ENCODE results near the gene SUCO. TPM values are rescaled to one million over a fixed set of nuclear protein-coding genes. Genes with fewer than 3 reads are reported as not detected.

Gene SUCO
- total and polyA plus RNA-seq, 2 of the 4 experiments (the other 2 are of a cell fraction), result 11.4 to 21.5 TPM

- Histone ChIP-seq H2AK5ac (ENCODE audit: low read depth, low read length) (no peak overlapping the region), H3K9me1 (ENCODE audit: insufficient read depth, low read length) (no peaks in the 10 kb centered on the region), H3K56ac (ENCODE audit: extremely low read depth, insufficient read depth, low read length) (peak overlapping the region; percentile 54; the same call in 1 of the 2 replicates), H4K5ac (ENCODE audit: low read depth, low read length) (peak overlapping the region; percentile 96), H4K20me1 (ENCODE audit: insufficient read depth, low read length) (no peaks in the 10 kb centered on the region), H4K8ac (ENCODE audit: low read depth in 2 of 2, low read length in 2 of 2) (peak overlapping the region in 1 of 2 experiments; percentile 29; a peak in 2 of 4 replicates), H2BK120ac (ENCODE audit: low read depth, low read length) (peak overlapping the region; percentile 44), H2AFZ (replicated peaks; ENCODE audit: low read length, poor library complexity) (no peak overlapping the region), H2BK15ac (ENCODE audit: low read depth, low read length) (peak overlapping the region; percentile 49; the same call in 2 of the 3 replicates), H2AK9ac (replicated peaks; ENCODE audit: low read depth, low read length, poor library complexity) (no peak overlapping the region), H3K27me3 (ENCODE audit: control insufficient read depth, insufficient read depth, low read length) (no peaks in the 10 kb centered on the region), H3K36me3 (ENCODE audit: control insufficient read depth, insufficient read depth, low read length) (no peaks in the 10 kb centered on the region), H2BK5ac (ENCODE audit: low read depth, low read length, poor library complexity, severe bottlenecking) (peak overlapping the region; percentile 93), H3K18ac (ENCODE audit: low read depth, low read length) (peak overlapping the region; percentile 98), H3K9me3 (ENCODE audit: control insufficient read depth, insufficient read depth, low read length) (no peaks in the 10 kb centered on the region), H3K4ac (ENCODE audit: low read depth, low read length) (peak overlapping the region; percentile 54), H4K91ac (ENCODE audit: insufficient read depth, low read depth, low read length) (peak overlapping the region; percentile 30), H3K4me3 (ENCODE audit: insufficient read depth, low read depth, low read length) (no peak overlapping the region), H3K27ac (ENCODE audit: insufficient read depth, low read length) (peak overlapping the region; percentile 81), H3K4me2 (ENCODE audit: low read depth, low read length) (peak overlapping the region; percentile 81), H3K79me1 (ENCODE audit: low read depth in 1 of 2, low read length in 2 of 2) (peaks cover 6 to 9% of the 10 kb centered on the region in 2 experiments; a peak in 3 of 4 replicates), H3K4me1 (ENCODE audit: control insufficient read depth, insufficient read depth, low read length) (peaks cover 6% of the 10 kb centered on the region), H3K9ac (ENCODE audit: low read depth, low read length) (peak overlapping the region; percentile 40; the same call in 1 of the 2 replicates), H3K14ac (replicated peaks; ENCODE audit: low read depth, low read length) (peak overlapping the region; percentile 24; the same call in 1 of the 2 replicates), H2BK20ac (ENCODE audit: low read depth, low read length) (peak overlapping the region; percentile 58), H3K23ac (ENCODE audit: low read depth, low read length) (peak overlapping the region; percentile 48)
- no peak for TF ChIP-seq RFX5 (IDR thresholded peaks at IDR 0.05; ENCODE audit: low read depth, low read length)
- TF ChIP-seq, protein P1, sequence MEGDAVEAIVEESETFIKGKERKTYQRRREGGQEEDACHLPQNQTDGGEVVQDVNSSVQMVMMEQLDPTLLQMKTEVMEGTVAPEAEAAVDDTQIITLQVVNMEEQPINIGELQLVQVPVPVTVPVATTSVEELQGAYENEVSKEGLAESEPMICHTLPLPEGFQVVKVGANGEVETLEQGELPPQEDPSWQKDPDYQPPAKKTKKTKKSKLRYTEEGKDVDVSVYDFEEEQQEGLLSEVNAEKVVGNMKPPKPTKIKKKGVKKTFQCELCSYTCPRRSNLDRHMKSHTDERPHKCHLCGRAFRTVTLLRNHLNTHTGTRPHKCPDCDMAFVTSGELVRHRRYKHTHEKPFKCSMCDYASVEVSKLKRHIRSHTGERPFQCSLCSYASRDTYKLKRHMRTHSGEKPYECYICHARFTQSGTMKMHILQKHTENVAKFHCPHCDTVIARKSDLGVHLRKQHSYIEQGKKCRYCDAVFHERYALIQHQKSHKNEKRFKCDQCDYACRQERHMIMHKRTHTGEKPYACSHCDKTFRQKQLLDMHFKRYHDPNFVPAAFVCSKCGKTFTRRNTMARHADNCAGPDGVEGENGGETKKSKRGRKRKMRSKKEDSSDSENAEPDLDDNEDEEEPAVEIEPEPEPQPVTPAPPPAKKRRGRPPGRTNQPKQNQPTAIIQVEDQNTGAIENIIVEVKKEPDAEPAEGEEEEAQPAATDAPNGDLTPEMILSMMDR (conservative IDR thresholded peaks at IDR 0.05; ENCODE audit: low read depth, low read length), result no peak
- no peak for TF ChIP-seq BHLHE40 (IDR thresholded peaks at IDR 0.05; ENCODE audit: low read depth, low read length)
- TF ChIP-seq MAFK (IDR thresholded peaks at IDR 0.05; ENCODE audit: low read depth, low read length), result no peak
- no peak for TF ChIP-seq USF2 (IDR thresholded peaks at IDR 0.05; ENCODE audit: low read depth, low read length)
- TF ChIP-seq, protein P2, sequence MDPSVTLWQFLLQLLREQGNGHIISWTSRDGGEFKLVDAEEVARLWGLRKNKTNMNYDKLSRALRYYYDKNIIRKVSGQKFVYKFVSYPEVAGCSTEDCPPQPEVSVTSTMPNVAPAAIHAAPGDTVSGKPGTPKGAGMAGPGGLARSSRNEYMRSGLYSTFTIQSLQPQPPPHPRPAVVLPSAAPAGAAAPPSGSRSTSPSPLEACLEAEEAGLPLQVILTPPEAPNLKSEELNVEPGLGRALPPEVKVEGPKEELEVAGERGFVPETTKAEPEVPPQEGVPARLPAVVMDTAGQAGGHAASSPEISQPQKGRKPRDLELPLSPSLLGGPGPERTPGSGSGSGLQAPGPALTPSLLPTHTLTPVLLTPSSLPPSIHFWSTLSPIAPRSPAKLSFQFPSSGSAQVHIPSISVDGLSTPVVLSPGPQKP (IDR thresholded peaks at IDR 0.05; ENCODE audit: borderline replicate concordance, low read depth, low read length), result no peak
- no peak for TF ChIP-seq MAZ (IDR thresholded peaks at IDR 0.05; ENCODE audit: borderline replicate concordance, low read depth, low read length)
- no peak for TF ChIP-seq FOS (IDR thresholded peaks at IDR 0.05; ENCODE audit: low read depth, low read length)
- TF ChIP-seq NFE2L2 (IDR thresholded peaks at IDR 0.05; ENCODE audit: low read depth, low read length), result no peak
- TF ChIP-seq MXI1 (IDR thresholded peaks at IDR 0.05; ENCODE audit: borderline replicate concordance, low read depth, low read length), result no peak
- no peak for TF ChIP-seq POLR2A (IDR thresholded peaks at IDR 0.05; ENCODE audit: low read depth, low read length)
- no peak for TF ChIP-seq SMC3 (IDR thresholded peaks at IDR 0.05; ENCODE audit: low read depth, low read length)
- no peak for TF ChIP-seq CEBPB (IDR thresholded peaks at IDR 0.05; ENCODE audit: low read depth, low read length)
- no peak for TF ChIP-seq RAD21 (IDR thresholded peaks at IDR 0.05; ENCODE audit: low read length)
- no peak for TF ChIP-seq CHD1 (IDR thresholded peaks at IDR 0.05; ENCODE audit: low read depth, low read length)
- no peak for TF ChIP-seq RCOR1 (IDR thresholded peaks at IDR 0.05; ENCODE audit: insufficient replicate concordance, low read length)
- in situ Hi-C loops (cut with MboI; ENCODE audit: low sequenced_read_pairs), result no loop called here
- ChIA-PET CTCF (no interaction called here), POLR2A (ENCODE audit: unreplicated experiment) (interaction anchor here (0.5 kb wide), 1 partner anchor 337 kb away, joined by 4 read pairs; no protein-coding TSS in a partner anchor)
- no peak for DNase-seq
- ATAC-seq (ENCODE audit: low read depth), result peak; percentile 12; the same call in 1 of the 2 replicates
- no TSS peak for BruUV-seq (replicated peaks)
- intact Hi-C loops (cut with micrococcal nuclease), result loop anchor here (10.0 kb wide), 1 partner anchor 436 kb away; no protein-coding TSS in a partner anchor
- dilution Hi-C loops (cut with HindIII; ENCODE audit: low sequenced_read_pairs, unreplicated experiment), result no loop called here
Observed at GRCh38 chr1:172581273-172581672, 48.3 kb downstream of the SUCO start.

Data from IMR-90 (cell line).